H9 (cell line): ENCODE measurements around the gene NUP37. TPM values are rescaled to one million over a fixed set of nuclear protein-coding genes. Genes with fewer than 3 reads are reported as not detected.

Experiments
- DNase-seq: peaks from one replicate; pipeline ENCODE4 v3.0.0-alpha.2; 2017
- H2AFZ ChIP-seq: one replicate; pipeline ENCODE4 v1.6.1; 2013; ENCODE audit warnings: mild to moderate bottlenecking, low read length, control low read depth, moderate library complexity
- H2AK5ac ChIP-seq: 2 replicates; pipeline ENCODE4 v1.6.1; 2013; ENCODE audit warnings: low read length, control low read depth, mixed read lengths; ENCODE audit not compliant: insufficient read length
- H2BK120ac ChIP-seq: one replicate; pipeline ENCODE4 v1.6.1; 2013; ENCODE audit warnings: low read depth, mild to moderate bottlenecking, low read length, control low read depth, inconsistent platforms; ENCODE audit not compliant: poor library complexity, severe bottlenecking
- H2BK12ac ChIP-seq: 2 replicates; pipeline ENCODE4 v1.6.1; 2013; ENCODE audit warnings: low read length, control low read depth, mixed read lengths, low read depth; ENCODE audit not compliant: insufficient read length
- H2BK15ac ChIP-seq: 2 replicates; pipeline ENCODE4 v1.6.1; 2013; ENCODE audit warnings: low read depth, low read length, control low read depth
- H2BK20ac ChIP-seq: one replicate; pipeline ENCODE4 v1.6.1; 2013; ENCODE audit warnings: low read depth, mild to moderate bottlenecking, low read length, control low read depth, inconsistent platforms; ENCODE audit not compliant: poor library complexity, severe bottlenecking
- H2BK5ac ChIP-seq: 2 replicates; pipeline ENCODE4 v1.6.1; 2013; ENCODE audit warnings: low read length, control low read depth, mixed read lengths; ENCODE audit not compliant: insufficient read length
- H3K14ac ChIP-seq: 2 replicates; pipeline ENCODE4 v1.6.1; 2013; ENCODE audit warnings: low read length, control low read depth; ENCODE audit not compliant: insufficient read depth
- H3K18ac ChIP-seq: 2 replicates; pipeline ENCODE4 v1.6.1; 2013; ENCODE audit warnings: low read depth, mild to moderate bottlenecking, mixed read lengths, low read length, control low read depth; ENCODE audit not compliant: insufficient read length
- H3K23ac ChIP-seq: 2 replicates; pipeline ENCODE4 v1.6.1; 2013; ENCODE audit warnings: low read length, control low read depth, mixed read lengths, low read depth; ENCODE audit not compliant: insufficient read length
- H3K23me2 ChIP-seq: 2 replicates; pipeline ENCODE4 v1.6.1; 2013; ENCODE audit warnings: low read depth, mild to moderate bottlenecking, mixed read lengths, low read length, control low read depth; ENCODE audit not compliant: insufficient read length, poor library complexity, severe bottlenecking
- H3K27ac ChIP-seq: 2 replicates; pipeline ENCODE4 v1.5.1; 2013; ENCODE audit warnings: low read length, control low read depth, mixed read lengths, low read depth; ENCODE audit not compliant: insufficient read length
- H3K27me3 ChIP-seq: 2 replicates; pipeline ENCODE4 v1.6.1; 2013; ENCODE audit warnings: low read length, control low read depth, inconsistent platforms; ENCODE audit not compliant: insufficient read depth
- H3K4ac ChIP-seq: 2 replicates; pipeline ENCODE4 v1.6.1; 2013; ENCODE audit warnings: low read depth, mild to moderate bottlenecking, control low read depth, inconsistent platforms, low read length, moderate library complexity
- H3K4me1 ChIP-seq: 2 replicates; pipeline ENCODE4 v1.6.1; 2013; ENCODE audit warnings: low read length, control low read depth, inconsistent platforms; ENCODE audit not compliant: insufficient read depth
- H3K4me2 ChIP-seq: 2 replicates; pipeline ENCODE4 v1.6.1; 2013; ENCODE audit warnings: low read length, control low read depth, mixed read lengths; ENCODE audit not compliant: insufficient read length, insufficient read depth
- H3K56ac ChIP-seq: 2 replicates; pipeline ENCODE4 v1.6.1; 2013; ENCODE audit warnings: low read depth, mild to moderate bottlenecking, mixed read lengths, low read length, control low read depth; ENCODE audit not compliant: insufficient read length
- H3K79me1 ChIP-seq: 2 replicates; pipeline ENCODE4 v1.6.1; 2013; ENCODE audit warnings: low read depth, mild to moderate bottlenecking, moderate library complexity, low read length, control low read depth, inconsistent platforms; ENCODE audit not compliant: insufficient read depth, poor library complexity, severe bottlenecking
- H3K79me2 ChIP-seq: 2 replicates; pipeline ENCODE4 v1.6.1; 2013; ENCODE audit warnings: low read length, control low read depth, inconsistent platforms; ENCODE audit not compliant: insufficient read depth
- H3K9ac ChIP-seq: 2 replicates; pipeline ENCODE4 v1.6.1; 2013; ENCODE audit warnings: low read length, control low read depth, mixed read lengths; ENCODE audit not compliant: insufficient read length; ENCODE audit errors: extremely low read depth
- H3K9me3 ChIP-seq: one replicate; pipeline ENCODE4 v1.6.1; 2013; ENCODE audit warnings: low read depth, low read length, inconsistent platforms; ENCODE audit not compliant: control insufficient read depth
- H3T11ph ChIP-seq: one replicate; pipeline ENCODE4 v1.6.1; 2013; ENCODE audit warnings: mild to moderate bottlenecking, low read length, control low read depth, inconsistent platforms
- H4K20me1 ChIP-seq: one replicate; pipeline ENCODE4 v1.6.1; 2013; ENCODE audit not compliant: control insufficient read depth, insufficient read length, insufficient read depth
- H4K5ac ChIP-seq: 2 replicates; pipeline ENCODE4 v1.6.1; 2013; ENCODE audit warnings: low read depth, mild to moderate bottlenecking, mixed read lengths, low read length, control low read depth; ENCODE audit not compliant: insufficient read length
- H4K8ac ChIP-seq: replicated peaks from 2 replicates; pipeline ENCODE4 v1.6.1; 2013; ENCODE audit warnings: low read length, control low read depth, mixed read lengths, low read depth; ENCODE audit not compliant: insufficient read length
- H4K91ac ChIP-seq: 2 replicates; pipeline ENCODE4 v1.6.1; 2013; ENCODE audit warnings: low read depth, mild to moderate bottlenecking, moderate library complexity, mixed read lengths, low read length, control low read depth; ENCODE audit not compliant: insufficient read length
- H3K27ac Mint-ChIP-seq, 3 experiments: 2 replicates in 2 of 3; 3 replicates in 1 of 3; pipeline ENCODE4 v1.8.0; 2020 to 2021; ENCODE audit warnings: mixed read lengths in 3 of 3, mild to moderate bottlenecking in 1 of 3, moderate library complexity in 1 of 3
- H3K27me3 Mint-ChIP-seq: 2 replicates; pipeline ENCODE4 v1.8.0; 2021; ENCODE audit warnings: low read depth, mild to moderate bottlenecking, moderate library complexity, mixed read lengths
- H3K36me3 Mint-ChIP-seq, 3 experiments: 2 replicates in 2 of 3; 3 replicates in 1 of 3; pipeline ENCODE4 v1.8.0; 2020 to 2021; ENCODE audit warnings: low read depth in 3 of 3, mixed read lengths in 3 of 3; ENCODE audit not compliant: insufficient read depth in 1 of 3
- H3K4me1 Mint-ChIP-seq, 2 experiments: 2 replicates each; pipeline ENCODE4 v1.8.0; 2020; ENCODE audit warnings: mixed read lengths in 2 of 2
- H3K4me3 Mint-ChIP-seq, 2 experiments: 2 replicates in 1 of 2; 3 replicates in 1 of 2; pipeline ENCODE4 v1.8.0; 2020 to 2021; ENCODE audit warnings: mild to moderate bottlenecking in 2 of 2, mixed read lengths in 2 of 2, moderate library complexity in 1 of 2
- H3K9me3 Mint-ChIP-seq, 2 experiments: 2 replicates in 1 of 2; 3 replicates in 1 of 2; pipeline ENCODE4 v1.8.0; 2020; ENCODE audit warnings: mild to moderate bottlenecking in 2 of 2, mixed read lengths in 2 of 2, moderate library complexity in 1 of 2
- CTCF ChIP-seq: fragments of 200-600 bp; sonication (generic); conservative IDR thresholded peaks from 3 replicates; pipeline ENCODE4 v1.8.0; 2021; ENCODE audit warnings: antibody characterized with exemption, mild to moderate bottlenecking
- WGBS: extraction: QIAGEN DNeasy Blood & Tissue Kit; methylation state at CpG from one replicate; pipeline ENCODE4 v1.1.7; 2013; ENCODE audit warnings: missing lambda C conversion rate, low lambda C conversion rate, mixed read lengths; ENCODE audit not compliant: insufficient read length; ENCODE audit errors: extremely low coverage; 5-methylcytosine and 5-hydroxymethylcytosine counted together
- total RNA-seq: library from RNA; stranded (reverse); gene quantifications from 2 replicates; pipeline ENCODE4 v1.2.1, GENCODE V29; 2021

NUP37 gene
- total RNA-seq, 1 experiment from 2014 or later, result 62.5 TPM

- H3K27me3 Mint-ChIP-seq, result no peaks in the 10 kb centered on the region
- Histone ChIP-seq H3K27me3 (no peaks in the 10 kb centered on the region), H2BK120ac (no peak overlapping the region), H3K9me3 (no peaks in the 10 kb centered on the region), H3K4ac (no peak overlapping the region), H3K23ac (no peak overlapping the region), H2BK5ac (no peak overlapping the region), H3K4me2 (no peak overlapping the region), H3K79me1 (no peaks in the 10 kb centered on the region), H4K5ac (no peak overlapping the region), H3K79me2 (no peaks in the 10 kb centered on the region), H4K20me1 (no peaks in the 10 kb centered on the region), H3K23me2 (no peaks in the 10 kb centered on the region), H3K14ac (no peak overlapping the region), H3K4me1 (no peaks in the 10 kb centered on the region), H2BK12ac (no peak overlapping the region), H2AFZ (no peak overlapping the region), H2AK5ac (no peak overlapping the region), H3K18ac (no peak overlapping the region), H4K8ac (no peak overlapping the region), H3T11ph (no peak overlapping the region), H3K9ac (no peak overlapping the region), H2BK15ac (no peak overlapping the region), H2BK20ac (no peak overlapping the region), H3K56ac (no peak overlapping the region), H3K27ac (no peak overlapping the region), H4K91ac (no peak overlapping the region)
- WGBS, result no CpG with 5 or more reads among the region's 5 CpGs
- no peak for DNase-seq
- no peak overlapping the region for H3K4me3 Mint-ChIP-seq
- no peak overlapping the region for H3K27ac Mint-ChIP-seq
- no peaks in the 10 kb centered on the region for H3K36me3 Mint-ChIP-seq
- no peak for TF ChIP-seq CTCF
- no peaks in the 10 kb centered on the region for H3K4me1 Mint-ChIP-seq
- H3K9me3 Mint-ChIP-seq, result no peaks in the 10 kb centered on the region
Observed at GRCh38 chr12:102067574-102068258, 52.2 kb downstream of the NUP37 start.
